Measurements from ENCODE around the gene PVALEF.

The PVALEF gene

DNA sequence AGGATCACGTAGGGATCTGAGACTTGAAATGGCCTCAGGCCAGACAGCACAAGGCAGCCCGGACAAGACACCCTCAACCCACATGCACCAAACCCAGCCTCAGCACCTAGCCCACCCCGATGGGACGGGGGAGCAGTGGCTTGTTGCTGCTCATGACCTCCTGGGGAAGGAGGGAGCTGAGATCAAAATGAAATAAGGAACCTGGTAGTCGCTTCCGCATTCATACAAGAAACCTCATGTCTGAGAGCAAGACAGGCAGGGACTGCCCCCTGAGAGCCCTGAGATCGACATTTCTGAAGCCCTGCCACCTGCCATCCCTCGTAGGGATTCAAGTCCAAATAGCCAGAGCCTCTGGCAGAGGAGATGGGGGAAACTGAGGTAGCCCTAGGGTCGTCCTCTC lies 63.1 kb downstream of the PVALEF start:
- TF ChIP-seq, protein P1, sequence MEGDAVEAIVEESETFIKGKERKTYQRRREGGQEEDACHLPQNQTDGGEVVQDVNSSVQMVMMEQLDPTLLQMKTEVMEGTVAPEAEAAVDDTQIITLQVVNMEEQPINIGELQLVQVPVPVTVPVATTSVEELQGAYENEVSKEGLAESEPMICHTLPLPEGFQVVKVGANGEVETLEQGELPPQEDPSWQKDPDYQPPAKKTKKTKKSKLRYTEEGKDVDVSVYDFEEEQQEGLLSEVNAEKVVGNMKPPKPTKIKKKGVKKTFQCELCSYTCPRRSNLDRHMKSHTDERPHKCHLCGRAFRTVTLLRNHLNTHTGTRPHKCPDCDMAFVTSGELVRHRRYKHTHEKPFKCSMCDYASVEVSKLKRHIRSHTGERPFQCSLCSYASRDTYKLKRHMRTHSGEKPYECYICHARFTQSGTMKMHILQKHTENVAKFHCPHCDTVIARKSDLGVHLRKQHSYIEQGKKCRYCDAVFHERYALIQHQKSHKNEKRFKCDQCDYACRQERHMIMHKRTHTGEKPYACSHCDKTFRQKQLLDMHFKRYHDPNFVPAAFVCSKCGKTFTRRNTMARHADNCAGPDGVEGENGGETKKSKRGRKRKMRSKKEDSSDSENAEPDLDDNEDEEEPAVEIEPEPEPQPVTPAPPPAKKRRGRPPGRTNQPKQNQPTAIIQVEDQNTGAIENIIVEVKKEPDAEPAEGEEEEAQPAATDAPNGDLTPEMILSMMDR (IDR thresholded peaks at IDR 0.05; ENCODE audit: low read depth, low read length) = no peak
- TF ChIP-seq EZH2phosphoT487 (IDR thresholded peaks at IDR 0.05; ENCODE audit: low read depth) = no peak
- H3K79me2 ChIP-seq (ENCODE audit: low read length) = no peaks in the 10 kb centered on the region
- H3K9me3 ChIP-seq (ENCODE audit: insufficient read depth, low read length) = peaks cover 3% of the 10 kb centered on the region; the same call in 1 of the 2 replicates
- peak overlapping the region; percentile 51 for H3K4me3 ChIP-seq (ENCODE audit: low read length)
- peak overlapping the region; percentile 79 for H3K4me2 ChIP-seq (ENCODE audit: low read length)
- peak overlapping the region; percentile 35; the same call in 1 of the 2 replicates for H2AFZ ChIP-seq (ENCODE audit: low read depth, low read length)
- H3K36me3 ChIP-seq (replicated peaks; ENCODE audit: low read depth, low read length) = peaks cover 12% of the 10 kb centered on the region
- no peaks in the 10 kb centered on the region for H3K27me3 ChIP-seq (ENCODE audit: low read depth, low read length)
- peaks cover 32% of the 10 kb centered on the region for H3K4me1 ChIP-seq (ENCODE audit: low read length)
- peak overlapping the region; percentile 84 for H3K27ac ChIP-seq (ENCODE audit: low read length)
- no peaks in the 10 kb centered on the region for H4K20me1 ChIP-seq (ENCODE audit: insufficient read depth, low read length)
- H3K9ac ChIP-seq (ENCODE audit: low read length) = peak overlapping the region; percentile 61

DNA sequence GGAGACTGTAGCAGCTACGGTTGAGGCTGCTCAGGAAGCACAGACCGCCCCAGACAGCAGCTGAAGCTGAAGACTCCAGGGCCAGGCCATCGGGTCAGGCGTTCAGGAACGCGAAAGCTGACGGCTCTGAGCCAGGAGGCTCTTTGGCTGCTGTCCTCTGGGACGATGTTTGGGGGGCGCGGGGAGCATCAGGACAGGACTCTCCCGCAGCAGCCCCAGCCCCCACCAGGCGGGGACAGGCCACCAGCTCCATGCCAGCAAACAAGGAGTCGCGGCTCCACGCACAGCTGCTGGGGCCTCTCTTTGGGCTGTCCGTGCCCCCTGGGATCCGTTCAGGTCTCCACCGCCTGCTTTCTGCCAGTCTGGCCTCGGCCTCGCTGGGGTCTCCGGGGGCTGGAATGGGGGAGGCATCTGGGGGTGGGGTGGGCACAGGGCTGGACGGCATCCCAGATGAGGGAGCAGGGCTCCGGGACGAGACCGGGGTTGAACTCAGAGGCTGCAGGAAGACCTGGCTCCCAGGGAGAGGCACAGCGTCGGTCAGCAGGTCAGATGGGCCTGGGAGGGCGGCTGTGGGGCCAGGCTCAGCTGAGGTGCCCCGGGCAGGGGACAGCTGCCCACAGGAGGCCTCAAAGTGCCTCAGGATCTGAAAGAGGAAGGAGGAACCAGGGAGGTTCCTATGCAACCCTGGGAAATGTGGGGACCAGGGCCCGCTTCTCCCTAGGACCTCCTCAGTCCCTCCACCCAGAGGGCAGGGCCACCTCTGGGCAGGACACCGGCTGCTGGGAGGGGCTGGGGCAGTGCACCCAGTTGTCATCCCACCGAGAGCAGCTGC lies 63.7 kb downstream of the PVALEF start:
- H4K20me1 ChIP-seq (ENCODE audit: insufficient read depth, low read length) = no peaks in the 10 kb centered on the region
- H3K9ac ChIP-seq (ENCODE audit: low read length) = peak overlapping the region; percentile 61
- peak overlapping the region; percentile 84 for H3K27ac ChIP-seq (ENCODE audit: low read length)
- H3K4me1 ChIP-seq (ENCODE audit: low read length) = peaks cover 28% of the 10 kb centered on the region
- H2AFZ ChIP-seq (ENCODE audit: low read depth, low read length) = peak overlapping the region; percentile 35; the same call in 1 of the 2 replicates
- peak overlapping the region; percentile 79 for H3K4me2 ChIP-seq (ENCODE audit: low read length)
- peaks cover 3% of the 10 kb centered on the region; the same call in 1 of the 2 replicates for H3K9me3 ChIP-seq (ENCODE audit: insufficient read depth, low read length)
- no peaks in the 10 kb centered on the region for H3K27me3 ChIP-seq (ENCODE audit: low read depth, low read length)
- TF ChIP-seq EZH2phosphoT487 (IDR thresholded peaks at IDR 0.05; ENCODE audit: low read depth) = no peak
- TF ChIP-seq, protein P1 (IDR thresholded peaks at IDR 0.05; ENCODE audit: low read depth, low read length) = no peak
- peaks cover 12% of the 10 kb centered on the region for H3K36me3 ChIP-seq (replicated peaks; ENCODE audit: low read depth, low read length)
- H3K79me2 ChIP-seq (ENCODE audit: low read length) = no peaks in the 10 kb centered on the region
- peak overlapping the region; percentile 51 for H3K4me3 ChIP-seq (ENCODE audit: low read length)

DNA sequence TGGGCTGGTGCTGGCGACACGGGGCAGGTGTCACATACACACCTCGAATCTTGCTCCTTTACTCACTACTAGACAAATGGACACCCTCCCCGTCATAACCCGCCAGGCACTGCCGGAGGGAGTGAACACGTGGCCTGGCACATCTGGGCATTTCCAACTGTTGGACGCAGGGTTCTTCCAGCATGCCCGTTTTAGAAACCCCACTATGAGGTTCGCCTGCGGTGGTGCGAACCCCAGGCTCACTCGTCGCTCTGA lies 64.3 kb downstream of the PVALEF start:
- no peak overlapping the region for H3K27ac ChIP-seq (ENCODE audit: low read length)
- H3K36me3 ChIP-seq (replicated peaks; ENCODE audit: low read depth, low read length) = peaks cover 12% of the 10 kb centered on the region
- H2AFZ ChIP-seq (ENCODE audit: low read depth, low read length) = no peak overlapping the region
- no peaks in the 10 kb centered on the region for H4K20me1 ChIP-seq (ENCODE audit: insufficient read depth, low read length)
- peaks cover 28% of the 10 kb centered on the region for H3K4me1 ChIP-seq (ENCODE audit: low read length)
- H3K9ac ChIP-seq (ENCODE audit: low read length) = no peak overlapping the region
- no peaks in the 10 kb centered on the region for H3K27me3 ChIP-seq (ENCODE audit: low read depth, low read length)
- H3K4me2 ChIP-seq (ENCODE audit: low read length) = no peak overlapping the region
- TF ChIP-seq, protein P1 (IDR thresholded peaks at IDR 0.05; ENCODE audit: low read depth, low read length) = no peak
- no peak for TF ChIP-seq EZH2phosphoT487 (IDR thresholded peaks at IDR 0.05; ENCODE audit: low read depth)
- H3K9me3 ChIP-seq (ENCODE audit: insufficient read depth, low read length) = peaks cover 3% of the 10 kb centered on the region; the same call in 1 of the 2 replicates
- H3K4me3 ChIP-seq (ENCODE audit: low read length) = no peak overlapping the region
- no peaks in the 10 kb centered on the region for H3K79me2 ChIP-seq (ENCODE audit: low read length)

DNA sequence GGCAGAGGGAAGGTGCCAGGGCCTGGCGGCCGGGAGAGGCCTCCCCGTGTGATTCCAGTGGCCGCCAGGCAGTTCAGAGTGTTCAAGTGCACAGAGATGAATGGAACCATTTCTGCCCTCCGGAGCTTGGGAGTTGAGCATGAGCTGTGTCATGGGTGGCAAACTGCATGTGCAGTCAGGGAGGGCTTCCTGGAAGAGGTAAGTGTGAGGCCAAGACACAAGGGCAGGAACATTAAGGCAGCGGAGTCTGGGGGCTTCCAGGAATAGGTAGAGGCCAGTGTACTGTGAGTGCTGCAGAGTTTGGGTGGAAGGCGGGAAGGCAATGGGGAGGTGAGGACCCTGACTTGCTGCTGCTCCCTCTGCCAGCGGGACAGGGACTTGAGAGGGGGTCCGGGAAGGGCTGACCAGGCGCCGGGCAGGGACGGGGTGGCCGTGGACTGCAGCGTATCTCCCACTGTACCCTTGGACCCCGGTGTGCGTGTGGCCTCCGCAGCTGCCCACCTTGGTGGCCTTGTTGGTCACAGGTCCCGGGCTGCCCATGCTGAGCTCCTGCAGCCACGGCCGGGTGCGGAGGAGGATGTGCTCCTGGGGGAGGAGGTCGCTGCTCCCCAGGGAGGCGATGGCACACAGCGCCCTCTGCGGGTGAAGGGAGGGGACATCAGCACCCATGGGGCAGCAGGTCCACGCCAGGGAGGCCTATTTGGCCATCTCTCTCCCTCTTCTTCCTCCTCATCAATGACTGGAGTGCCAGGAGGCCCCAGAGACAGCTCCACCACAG lies 64.9 kb downstream of the PVALEF start:
- Histone ChIP-seq H3K27me3 (ENCODE audit: low read depth, low read length) (no peaks in the 10 kb centered on the region), H3K27ac (ENCODE audit: low read length) (no peak overlapping the region), H2AFZ (ENCODE audit: low read depth, low read length) (no peak overlapping the region), H3K4me3 (ENCODE audit: low read length) (no peak overlapping the region), H4K20me1 (ENCODE audit: insufficient read depth, low read length) (no peaks in the 10 kb centered on the region), H3K4me1 (ENCODE audit: low read length) (peaks cover 28% of the 10 kb centered on the region), H3K4me2 (ENCODE audit: low read length) (no peak overlapping the region), H3K79me2 (ENCODE audit: low read length) (no peaks in the 10 kb centered on the region), H3K36me3 (replicated peaks; ENCODE audit: low read depth, low read length) (peaks cover 12% of the 10 kb centered on the region), H3K9me3 (ENCODE audit: insufficient read depth, low read length) (peaks cover 3% of the 10 kb centered on the region; the same call in 1 of the 2 replicates), H3K9ac (ENCODE audit: low read length) (no peak overlapping the region)
- TF ChIP-seq, protein P1 (IDR thresholded peaks at IDR 0.05; ENCODE audit: low read depth, low read length) = peak; percentile 51
- TF ChIP-seq EZH2phosphoT487 (IDR thresholded peaks at IDR 0.05; ENCODE audit: low read depth) = no peak
